DND-41 (cell line): ENCODE measurements around the gene CEP164.

ENCODE experiments used
- ATAC-seq: fragments of 200-7000 bp; cut with Tn5 transposase; 3 replicates; pipeline ENCODE4 v1.9.1; 2021; ENCODE audit warnings: low read depth; ENCODE audit not compliant: insufficient read depth
- DNase-seq: peaks from one replicate; pipeline ENCODE4 v3.0.0-alpha.2; 2020
- H2AFZ ChIP-seq: 2 replicates; pipeline ENCODE4 v1.6.0; 2012; ENCODE audit warnings: low read depth, low read length
- H3K27ac ChIP-seq: 2 replicates; pipeline ENCODE4 v1.5.1; 2012; ENCODE audit warnings: low read length, inconsistent platforms
- H3K27me3 ChIP-seq: fragments of 200-600 bp; sonication (generic); 2 replicates; pipeline ENCODE4 v1.6.0; 2012; ENCODE audit warnings: low read length, mild to moderate bottlenecking, inconsistent platforms; ENCODE audit not compliant: insufficient read depth, poor library complexity
- H3K36me3 ChIP-seq: 2 replicates; pipeline ENCODE4 v1.5.1; 2012; ENCODE audit warnings: low read length, inconsistent platforms; ENCODE audit not compliant: insufficient read depth
- H3K4me1 ChIP-seq: 2 replicates; pipeline ENCODE4 v1.5.1; 2012; ENCODE audit warnings: mild to moderate bottlenecking, low read length; ENCODE audit not compliant: insufficient read depth
- H3K4me2 ChIP-seq: 2 replicates; pipeline ENCODE4 v1.6.0; 2012; ENCODE audit warnings: mild to moderate bottlenecking, moderate library complexity, low read length, inconsistent platforms; ENCODE audit not compliant: insufficient read depth
- H3K4me3 ChIP-seq, 2 experiments: fragments of 200-600 bp in 1 of 2; shearing (Covaris generic) in 1 of 2; 2 replicates each; pipeline ENCODE4 v1.5.1; 2012 to 2016; ENCODE audit warnings: inconsistent platforms in 2 of 2, low read length in 2 of 2, mild to moderate bottlenecking in 2 of 2, low read depth in 1 of 2, moderate library complexity in 1 of 2
- H3K79me2 ChIP-seq: 2 replicates; pipeline ENCODE4 v1.6.0; 2012; ENCODE audit warnings: low read length, inconsistent platforms; ENCODE audit not compliant: insufficient read depth
- H3K9ac ChIP-seq: 2 replicates; pipeline ENCODE4 v1.6.0; 2012; ENCODE audit warnings: low read depth, mild to moderate bottlenecking, inconsistent platforms, low read length, moderate library complexity
- H3K9me3 ChIP-seq: 2 replicates; pipeline ENCODE4 v1.5.1; 2012; ENCODE audit warnings: low read length, moderate library complexity, mild to moderate bottlenecking, inconsistent platforms; ENCODE audit not compliant: insufficient read depth, severe bottlenecking
- H4K20me1 ChIP-seq: 2 replicates; pipeline ENCODE4 v1.6.0; 2012; ENCODE audit warnings: low read length; ENCODE audit not compliant: insufficient read depth
- EZH2 ChIP-seq: IDR thresholded peaks from 3 replicates; pipeline ENCODE4 v1.6.1; 2012; ENCODE audit warnings: borderline replicate concordance, low read depth, mild to moderate bottlenecking, moderate library complexity, low read length, inconsistent platforms; ENCODE audit not compliant: severe bottlenecking
- TF ChIP-seq, protein P1 (sequence below): IDR thresholded peaks from 2 replicates; pipeline ENCODE4 v1.5.1; 2012; ENCODE audit warnings: borderline replicate concordance, low read length, moderate library complexity, mild to moderate bottlenecking; ENCODE audit not compliant: poor library complexity, severe bottlenecking; ENCODE audit errors: extremely low read depth

The CEP164 gene

DNA sequence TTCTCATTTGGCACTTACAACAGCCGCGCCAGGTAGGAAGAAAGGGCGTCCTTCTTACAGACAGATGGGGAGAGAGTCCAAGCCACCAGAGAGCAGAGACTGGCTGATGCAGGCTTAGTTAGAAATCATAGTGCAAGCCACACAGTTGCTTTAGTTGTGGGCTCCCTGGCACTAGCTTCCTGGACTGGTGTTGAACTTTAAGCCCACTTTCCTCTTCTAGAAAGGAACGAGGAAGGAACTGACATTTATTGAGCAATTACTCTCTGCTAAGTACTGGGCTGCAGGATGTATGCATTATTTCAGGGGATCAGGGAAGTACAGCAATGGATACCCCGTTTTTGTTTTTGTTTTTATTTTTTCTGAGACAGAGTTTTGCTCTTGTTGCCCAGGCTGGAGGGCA, 14.6 kb upstream of the CEP164 start:
- no peak for TF ChIP-seq EZH2
- TF ChIP-seq, protein P1, sequence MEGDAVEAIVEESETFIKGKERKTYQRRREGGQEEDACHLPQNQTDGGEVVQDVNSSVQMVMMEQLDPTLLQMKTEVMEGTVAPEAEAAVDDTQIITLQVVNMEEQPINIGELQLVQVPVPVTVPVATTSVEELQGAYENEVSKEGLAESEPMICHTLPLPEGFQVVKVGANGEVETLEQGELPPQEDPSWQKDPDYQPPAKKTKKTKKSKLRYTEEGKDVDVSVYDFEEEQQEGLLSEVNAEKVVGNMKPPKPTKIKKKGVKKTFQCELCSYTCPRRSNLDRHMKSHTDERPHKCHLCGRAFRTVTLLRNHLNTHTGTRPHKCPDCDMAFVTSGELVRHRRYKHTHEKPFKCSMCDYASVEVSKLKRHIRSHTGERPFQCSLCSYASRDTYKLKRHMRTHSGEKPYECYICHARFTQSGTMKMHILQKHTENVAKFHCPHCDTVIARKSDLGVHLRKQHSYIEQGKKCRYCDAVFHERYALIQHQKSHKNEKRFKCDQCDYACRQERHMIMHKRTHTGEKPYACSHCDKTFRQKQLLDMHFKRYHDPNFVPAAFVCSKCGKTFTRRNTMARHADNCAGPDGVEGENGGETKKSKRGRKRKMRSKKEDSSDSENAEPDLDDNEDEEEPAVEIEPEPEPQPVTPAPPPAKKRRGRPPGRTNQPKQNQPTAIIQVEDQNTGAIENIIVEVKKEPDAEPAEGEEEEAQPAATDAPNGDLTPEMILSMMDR = no peak
- Histone ChIP-seq H3K79me2 (no peaks in the 10 kb centered on the region), H3K9me3 (no peaks in the 10 kb centered on the region), H3K36me3 (no peaks in the 10 kb centered on the region), H3K9ac (no peak overlapping the region), H2AFZ (no peak overlapping the region), H3K27ac (no peak overlapping the region), H3K27me3 (peaks cover 65% of the 10 kb centered on the region), H3K4me3 (no peak overlapping the region), H4K20me1 (peaks cover 4% of the 10 kb centered on the region; the same call in 1 of the 2 replicates), H3K4me2 (no peak overlapping the region), H3K4me1 (peaks cover 10% of the 10 kb centered on the region)
- ATAC-seq = no peak
- no peak for DNase-seq

DNA sequence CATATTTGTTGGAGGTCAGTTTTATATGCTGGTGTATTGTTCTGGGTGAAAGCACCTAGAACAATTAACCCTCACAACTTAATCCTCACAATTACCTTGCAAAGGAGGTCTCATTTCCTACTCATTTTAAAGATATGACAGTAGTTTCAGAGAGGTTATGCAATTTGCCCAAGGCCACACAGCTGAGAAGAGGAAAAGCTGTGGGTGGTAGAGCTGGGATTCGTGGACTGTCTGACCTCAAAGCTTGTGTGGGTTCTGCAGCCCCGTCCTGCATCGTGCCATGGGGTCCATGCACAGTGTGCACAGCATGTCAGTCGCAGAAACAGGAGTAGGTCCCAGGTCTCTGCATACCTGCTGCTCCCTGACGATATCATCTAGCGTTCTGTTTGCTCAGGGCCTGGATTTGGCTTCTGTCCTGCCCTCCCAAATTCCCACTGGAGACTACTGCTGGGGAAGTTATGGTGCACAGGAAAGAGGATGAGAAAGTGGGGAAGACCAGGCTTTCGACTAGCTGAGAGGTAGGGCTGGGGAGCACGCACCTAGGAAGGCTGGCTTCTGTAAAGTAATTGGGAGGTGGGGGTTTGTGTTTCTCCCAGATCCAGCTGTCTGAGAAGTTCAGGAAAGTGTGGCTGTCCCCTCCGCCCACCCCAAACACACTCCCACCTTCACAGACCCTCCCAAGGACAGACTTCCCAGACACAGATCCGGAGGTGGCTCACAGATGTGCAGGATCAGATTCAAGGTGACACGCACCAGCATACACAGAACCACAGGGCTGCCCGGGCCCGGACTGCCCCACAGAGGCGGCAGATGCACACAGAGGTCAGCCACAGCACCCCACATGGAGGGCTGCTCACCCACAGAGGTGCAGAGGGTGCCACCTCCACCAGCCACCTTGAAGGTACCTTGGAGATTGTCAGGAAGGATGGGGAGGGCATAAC, 13.6 kb upstream of the CEP164 start:
- ATAC-seq = no peak
- H3K27ac ChIP-seq = no peak overlapping the region
- H3K4me2 ChIP-seq = no peak overlapping the region
- H3K4me3 ChIP-seq = no peak overlapping the region
- no peak overlapping the region for H2AFZ ChIP-seq
- no peaks in the 10 kb centered on the region for H3K79me2 ChIP-seq
- H3K27me3 ChIP-seq = peaks cover 64% of the 10 kb centered on the region
- H3K9ac ChIP-seq = no peak overlapping the region
- no peak for DNase-seq
- TF ChIP-seq, protein P1 = no peak
- no peak for TF ChIP-seq EZH2
- peaks cover 10% of the 10 kb centered on the region for H3K4me1 ChIP-seq
- H3K36me3 ChIP-seq = no peaks in the 10 kb centered on the region
- peaks cover 4% of the 10 kb centered on the region; the same call in 1 of the 2 replicates for H4K20me1 ChIP-seq
- no peaks in the 10 kb centered on the region for H3K9me3 ChIP-seq

- Histone ChIP-seq H3K27me3 (peaks cover 59% of the 10 kb centered on the region), H3K9ac (no peak overlapping the region), H3K4me2 (no peak overlapping the region), H4K20me1 (peaks cover 4% of the 10 kb centered on the region; the same call in 1 of the 2 replicates), H3K36me3 (no peaks in the 10 kb centered on the region), H2AFZ (no peak overlapping the region), H3K9me3 (no peaks in the 10 kb centered on the region), H3K4me3 (no peak overlapping the region), H3K79me2 (no peaks in the 10 kb centered on the region), H3K27ac (no peak overlapping the region), H3K4me1 (peaks cover 10% of the 10 kb centered on the region)
- DNase-seq (no peak), ATAC-seq (no peak)
- TF ChIP-seq, protein P1 = no peak
- TF ChIP-seq EZH2 = no peak
These were observed 12.8 kb upstream of the CEP164 start for GRCh38 chr11:117314840-117315239.
